HepG2 (cell line): ENCODE data around the gene HES6. TPM values are rescaled to one million over a fixed set of nuclear protein-coding genes. Genes with fewer than 3 reads are reported as not detected.
A peak's percentile ranks its signal among the peaks of the same experiment; 100 is the strongest.

Source experiments
- AKAP8 ChIP-seq: sonication (generic); formaldehyde crosslinking; IDR thresholded peaks from 2 replicates; pipeline ENCODE4 v1.5.1; 2020; ENCODE audit warnings: mild to moderate bottlenecking, missing genetic modification reagents
- ASH2L ChIP-seq: fragments of 300-600, 200-600 bp; sonication (generic); IDR thresholded peaks from 2 replicates; pipeline ENCODE4 v1.7.0; 2017; ENCODE audit warnings: low read depth, mild to moderate bottlenecking, moderate library complexity, mixed read lengths, low read length; ENCODE audit not compliant: insufficient read length
- ATF7-NPFF ChIP-seq: sonication (generic); formaldehyde crosslinking; IDR thresholded peaks from 2 replicates; pipeline ENCODE4 v1.8.1; 2023; ENCODE audit warnings: mild to moderate bottlenecking, low read depth, missing genetic modification reagents, moderate library complexity
- CENPX ChIP-seq: sonication (generic); formaldehyde crosslinking; IDR thresholded peaks from 2 replicates; pipeline ENCODE4 v1.9.0; 2021; ENCODE audit warnings: mild to moderate bottlenecking, missing genetic modification reagents, moderate library complexity
- HNF1A ChIP-seq, 2 experiments: sonication (generic) in 1 of 2; formaldehyde crosslinking in 1 of 2; IDR thresholded peaks; 2 replicates each; pipeline versions ENCODE4 v1.4.0 to v1.6.1; 2016 to 2020; ENCODE audit warnings: borderline replicate concordance in 1 of 2, low read depth in 1 of 2, mild to moderate bottlenecking in 1 of 2, missing genetic modification reagents in 1 of 2
- HNF4G ChIP-seq, 2 experiments: sonication (generic) in 1 of 2; formaldehyde crosslinking in 1 of 2; IDR thresholded peaks; 2 replicates each; pipeline versions ENCODE4 v1.4.0 to v1.6.1; 2011 to 2020; ENCODE audit warnings: borderline replicate concordance in 2 of 2, low read depth in 2 of 2, mild to moderate bottlenecking in 2 of 2, low read length in 1 of 2, missing genetic modification reagents in 1 of 2, moderate library complexity in 1 of 2
- IRF9 ChIP-seq: sonication (generic); formaldehyde crosslinking; IDR thresholded peaks from 2 replicates; pipeline ENCODE4 v1.8.0; 2022; ENCODE audit warnings: missing genetic modification reagents, mild to moderate bottlenecking, borderline replicate concordance
- JDP2 ChIP-seq: sonication (generic); formaldehyde crosslinking; IDR thresholded peaks from 2 replicates; pipeline ENCODE4 v1.8.1; 2022; ENCODE audit warnings: missing genetic modification reagents, borderline replicate concordance
- KLF13 ChIP-seq: sonication (generic); formaldehyde crosslinking; IDR thresholded peaks from 2 replicates; pipeline ENCODE4 v1.4.0; 2020; ENCODE audit warnings: mild to moderate bottlenecking, missing genetic modification reagents
- MBD4 ChIP-seq: IDR thresholded peaks from 2 replicates; pipeline ENCODE4 v1.6.1; 2012; ENCODE audit warnings: low read length, inconsistent platforms, borderline replicate concordance
- PRPF4 ChIP-seq: fragments of 200-400 bp; formaldehyde crosslinking; IDR thresholded peaks from 2 replicates; pipeline ENCODE4 v1.6.1; 2016; ENCODE audit warnings: low read length, low read depth; ENCODE audit not compliant: poor library complexity, severe bottlenecking
- SIN3A ChIP-seq: IDR thresholded peaks from 2 replicates; pipeline ENCODE4 v1.6.1; 2011; ENCODE audit warnings: low read depth, mild to moderate bottlenecking, control low read depth, low read length, borderline replicate concordance
- SNAPC2 ChIP-seq: sonication (generic); formaldehyde crosslinking; IDR thresholded peaks from 2 replicates; pipeline ENCODE4 v1.8.1; 2022; ENCODE audit warnings: mild to moderate bottlenecking, missing genetic modification reagents
- STAG1 ChIP-seq: sonication (generic); formaldehyde crosslinking; IDR thresholded peaks from 2 replicates; pipeline ENCODE4 v1.4.0; 2020; ENCODE audit warnings: missing genetic modification reagents
- STAT5B ChIP-seq: sonication (generic); formaldehyde crosslinking; IDR thresholded peaks from 2 replicates; pipeline ENCODE4 v1.4.0; 2020; ENCODE audit warnings: missing genetic modification reagents
- ZBTB33 ChIP-seq: sonication (generic); formaldehyde crosslinking; IDR thresholded peaks from 2 replicates; pipeline ENCODE4 v1.4.0; 2020; ENCODE audit warnings: missing genetic modification reagents
- ZFP62 ChIP-seq: sonication (generic); formaldehyde crosslinking; IDR thresholded peaks from 2 replicates; pipeline ENCODE4 v1.4.0; 2020; ENCODE audit warnings: missing genetic modification reagents
- ZFYVE20 ChIP-seq: sonication (generic); formaldehyde crosslinking; IDR thresholded peaks from 2 replicates; pipeline ENCODE4 v1.8.0; 2023; ENCODE audit warnings: low read depth, mild to moderate bottlenecking, moderate library complexity, missing genetic modification reagents, borderline replicate concordance
- ZNF326 ChIP-seq: sonication (generic); formaldehyde crosslinking; IDR thresholded peaks from 2 replicates; pipeline ENCODE4 v1.4.0; 2020; ENCODE audit warnings: missing genetic modification reagents, borderline replicate concordance
- ZNF383 ChIP-seq: sonication (generic); formaldehyde crosslinking; IDR thresholded peaks from 2 replicates; pipeline ENCODE4 v1.4.0; 2020; ENCODE audit warnings: missing genetic modification reagents, mild to moderate bottlenecking, borderline replicate concordance
- ZNF619 ChIP-seq: sonication (generic); formaldehyde crosslinking; IDR thresholded peaks from 2 replicates; pipeline ENCODE4 v1.4.0; 2020; ENCODE audit warnings: mild to moderate bottlenecking, missing genetic modification reagents
- ZSCAN22 ChIP-seq: sonication (generic); formaldehyde crosslinking; IDR thresholded peaks from 2 replicates; pipeline ENCODE4 v1.4.0; 2020; ENCODE audit warnings: mild to moderate bottlenecking, missing genetic modification reagents
- ZSCAN30 ChIP-seq: sonication (generic); formaldehyde crosslinking; IDR thresholded peaks from 2 replicates; pipeline ENCODE4 v1.5.0; 2020; ENCODE audit warnings: mild to moderate bottlenecking, missing genetic modification reagents
- polyA plus RNA-seq, 8 experiments: library from polyadenylated mRNA; depleted of rRNA in 3 of 8; stranded (reverse) in 7 of 8; unstranded in 1 of 8; fragments of >200 nt; fragmentation: Illumina TruSeq in 4 of 8; extraction: Trizol in 4 of 8; gene quantifications; 2 replicates each; pipeline versions ENCODE4 v1.2.1 to v1.2.3, GENCODE V29; 2011 to 2016; ENCODE audit warnings: low read depth in 4 of 8, missing spikeins in 1 of 8, mixed read lengths in 1 of 8; ENCODE audit not compliant: insufficient read depth in 1 of 8
- total RNA-seq, 5 experiments: library from RNA; depleted of rRNA; stranded (reverse); fragments of >200 nt; fragmentation: Illumina TruSeq; extraction: Trizol; gene quantifications; 2 replicates each; pipeline ENCODE4 v1.2.3, GENCODE V29; 2016; ENCODE audit warnings: low read depth in 1 of 5

Gene HES6
- total and polyA plus RNA-seq, 2 of the 13 experiments (the other 11 are each of a cell fraction or from before 2014, with no cell fraction given), result 19.5 to 82.8 TPM

- no peak for TF ChIP-seq ZNF326
- no peak for TF ChIP-seq ZFYVE20 (CRISPR knock-in tag)
- TF ChIP-seq ZFP62 (CRISPR knock-in tag), result no peak
- no peak for TF ChIP-seq HNF1A (IDR thresholded peaks at IDR 0.05; ENCODE audit: low read depth)
- TF ChIP-seq HNF1A (CRISPR knock-in tag; IDR thresholded peaks at IDR 0.05; ENCODE audit: borderline replicate concordance), result no peak
- no peak for TF ChIP-seq KLF13
- no peak for TF ChIP-seq CENPX (CRISPR knock-in tag)
- TF ChIP-seq HNF4G (IDR thresholded peaks at IDR 0.05; ENCODE audit: borderline replicate concordance, low read depth, low read length), result peak; percentile 44
- TF ChIP-seq HNF4G (CRISPR knock-in tag; IDR thresholded peaks at IDR 0.05; ENCODE audit: borderline replicate concordance, low read depth), result no peak
- no peak for TF ChIP-seq ZNF383 (CRISPR knock-in tag)
- no peak for TF ChIP-seq SNAPC2 (CRISPR knock-in tag)
- peak; percentile 69 for TF ChIP-seq ZBTB33 (CRISPR knock-in tag)
- no peak for TF ChIP-seq ZNF619 (CRISPR knock-in tag)
- peak; percentile 30 for TF ChIP-seq ASH2L
- no peak for TF ChIP-seq ATF7-NPFF (CRISPR knock-in tag)
- TF ChIP-seq AKAP8, result no peak
- no peak for TF ChIP-seq STAT5B
- no peak for TF ChIP-seq SIN3A
- TF ChIP-seq ZSCAN30 (CRISPR knock-in tag), result no peak
- TF ChIP-seq ZSCAN22 (CRISPR knock-in tag), result no peak
- no peak for TF ChIP-seq JDP2
- TF ChIP-seq STAG1 (CRISPR knock-in tag), result no peak
- TF ChIP-seq MBD4, result no peak
- TF ChIP-seq IRF9 (CRISPR knock-in tag), result no peak
- TF ChIP-seq PRPF4, result no peak
Observed at GRCh38 chr2:238274152-238274865, 34.5 kb upstream of the HES6 start (continued).
